Heart right ventricle (tissue), 16 donors: ENCODE results near the gene DZIP1L. TPM values are rescaled to one million over a fixed set of nuclear protein-coding genes. Genes with fewer than 3 reads are reported as not detected.

Experiments
- ATAC-seq, 8 donors: fragments of 200-7000 bp; cut with Tn5 transposase; one replicate each; pipeline ENCODE4 v1.9.1; 2020; ENCODE audit warnings: mild to moderate bottlenecking in 8 of 8, moderate library complexity in 8 of 8, moderate number of reproducible peaks in 1 of 8
- DNase-seq, 2 donors: peaks; one replicate each; pipeline ENCODE4 v3.0.0-alpha.2; 2020
- H3K27ac ChIP-seq, 10 donors: fragments of 200-600 bp; sonication (generic) in 2 of 10; one replicate each; pipeline versions ENCODE4 v1.5.0 to v1.8.0; 2020 to 2022; ENCODE audit warnings: mild to moderate bottlenecking in 3 of 10
- H3K27me3 ChIP-seq, 7 donors: fragments of 200-600 bp; one replicate each; pipeline ENCODE4 v1.8.0; 2021 to 2022; ENCODE audit warnings: mild to moderate bottlenecking in 2 of 7
- H3K36me3 ChIP-seq, 9 donors: fragments of 200-600 bp; sonication (generic) in 1 of 9; one replicate each; pipeline versions ENCODE4 v1.5.0 to v1.8.0; 2020 to 2022; ENCODE audit warnings: mild to moderate bottlenecking in 2 of 9
- H3K4me1 ChIP-seq, 9 donors: fragments of 200-600 bp; sonication (generic) in 1 of 9; one replicate each; pipeline versions ENCODE4 v1.5.0 to v1.8.0; 2020 to 2022; ENCODE audit warnings: mild to moderate bottlenecking in 4 of 9
- H3K4me3 ChIP-seq, 10 donors: fragments of 200-600 bp; sonication (generic) in 2 of 10; one replicate each; pipeline versions ENCODE4 v1.5.0 to v1.8.0; 2020 to 2022; ENCODE audit warnings: mild to moderate bottlenecking in 7 of 10, moderate library complexity in 2 of 10
- H3K9me3 ChIP-seq, 11 donors: fragments of 200-600 bp in 10 of 11; sonication (generic) in 2 of 11; one replicate each; pipeline versions ENCODE4 v1.5.0 to v1.8.0; 2013 to 2022; ENCODE audit warnings: mild to moderate bottlenecking in 2 of 11, control low read depth in 1 of 11, moderate library complexity in 1 of 11
- WGBS, 2 donors: extraction: QIAGEN DNeasy Blood & Tissue Kit; methylation state at CpG; one replicate each; pipeline ENCODE4 v1.1.7; 2013; ENCODE audit warnings: inconsistent platforms in 1 of 2; 5-methylcytosine and 5-hydroxymethylcytosine counted together
- intact Hi-C, 10 donors: fragments of 100-400 bp; cut with DNase I; formaldehyde crosslinking; loops; one replicate each; pipeline versions ENCODE4 v1.11.1 to v1.14.2; 2022
- polyA plus RNA-seq, 2 donors: library from polyadenylated mRNA; stranded (reverse); fragments of 200-250 nt; gene quantifications; one replicate each; pipeline ENCODE4 v1.2.3, GENCODE V29; 2013
- total RNA-seq, 10 donors: library from RNA; stranded (reverse); fragmentation: NEBNext Ultra II Directional in 3 of 10; extraction: Animal tissue kit (Norgen Biotek cat#: 25700) in 3 of 10; gene quantifications; one replicate each; pipeline versions ENCODE4 v1.2.1 to v1.2.4, GENCODE V29; 2021 to 2023
- TF ChIP-seq, protein P1 (sequence below), 9 donors: fragments of 200-600 bp; sonication (generic) in 2 of 9; IDR thresholded peaks; one replicate each; pipeline versions ENCODE4 v1.5.0 to v1.8.0; 2021 to 2022; ENCODE audit warnings: antibody characterized with exemption in 9 of 9, mild to moderate bottlenecking in 5 of 9, moderate library complexity in 1 of 9
- donor health status: Arrhythmogenic right ventricular cardiomyopathy.
- donor health status: ischemic (EF 13 %, LVEDD 7.1; RV severe dilation, severe dysfunction).
- donor health status: healthy with polysubstance abuse.
- donor health status: DM: no; HTN: yes; CAD: no.
- donor health status: DM: no; HTN: no; CAD: no.
- donor health status: ischemic (EF 25% LVEDD 6.9; RV normal size, moderate dysfunction).
- donor health status: ischemic (EF 25% LVEDD 5.7; RV mildly dilated, moderate dysfunction).
- donor health status: healthy.
- donor health status: DM: yes; HTN: yes; CAD: no.
- donor health status: Ischemic cardiomyopathy.
- donor health status: ischemic (EF 35%, LVEDD 5.7; RV mildly dilated, moderate dysfunction).
- donor health status: nonischemic (EF 11% LVEDD 7.7; RV severe dilation, severe dysfunction).
- donor health status: DM: yes; HTN: yes; CAD: no.
- donor health status: PGD.
- donor health status: ischemic (EF 29% LVEDD 5.4; RV normal size, mild dysfunction).
- donor health status: nonischemic (EF 23%, LVEDD 6.1; RV moderate dilation, normal function).

Gene DZIP1L
- total and polyA plus RNA-seq, 12 donors, result 1.9 to 5.5 (median 3.8) TPM

DNA sequence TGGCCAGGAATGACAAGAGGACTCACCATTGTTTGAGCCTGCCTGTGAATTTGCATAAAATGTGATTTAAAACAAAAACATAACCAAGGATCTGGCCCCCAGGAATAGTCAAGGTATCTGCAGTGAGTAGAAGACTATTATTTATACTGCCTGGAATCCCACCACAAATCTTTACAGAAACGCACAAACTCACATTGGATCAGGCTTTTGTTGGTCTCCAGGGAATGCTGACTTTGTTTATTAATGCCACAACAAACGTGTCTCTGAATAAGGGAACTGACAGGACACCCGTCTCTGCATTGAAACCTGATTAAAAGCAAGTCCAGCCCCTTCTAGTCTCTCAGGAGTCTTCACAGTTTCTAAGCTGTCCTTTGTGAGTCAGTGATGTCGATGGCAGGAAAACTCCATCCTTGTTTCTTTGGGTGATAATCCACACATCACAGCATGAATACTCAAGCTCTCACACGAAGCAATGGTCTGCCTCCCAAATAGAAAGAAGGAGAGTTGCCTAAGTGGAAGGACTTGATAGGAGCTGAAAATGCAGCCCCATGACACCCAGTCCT, 67.7 kb downstream of the DZIP1L start:
- no peak overlapping the region for H3K27ac ChIP-seq
- 59 to 64% methylated on average over 5 of the region's 5 CpGs for WGBS, 2 donors
- H3K9me3 ChIP-seq, result no peaks in the 10 kb centered on the region
- intact Hi-C loops, result no loop called here
- ATAC-seq (no peak), DNase-seq (no peak)
- TF ChIP-seq, protein P1, sequence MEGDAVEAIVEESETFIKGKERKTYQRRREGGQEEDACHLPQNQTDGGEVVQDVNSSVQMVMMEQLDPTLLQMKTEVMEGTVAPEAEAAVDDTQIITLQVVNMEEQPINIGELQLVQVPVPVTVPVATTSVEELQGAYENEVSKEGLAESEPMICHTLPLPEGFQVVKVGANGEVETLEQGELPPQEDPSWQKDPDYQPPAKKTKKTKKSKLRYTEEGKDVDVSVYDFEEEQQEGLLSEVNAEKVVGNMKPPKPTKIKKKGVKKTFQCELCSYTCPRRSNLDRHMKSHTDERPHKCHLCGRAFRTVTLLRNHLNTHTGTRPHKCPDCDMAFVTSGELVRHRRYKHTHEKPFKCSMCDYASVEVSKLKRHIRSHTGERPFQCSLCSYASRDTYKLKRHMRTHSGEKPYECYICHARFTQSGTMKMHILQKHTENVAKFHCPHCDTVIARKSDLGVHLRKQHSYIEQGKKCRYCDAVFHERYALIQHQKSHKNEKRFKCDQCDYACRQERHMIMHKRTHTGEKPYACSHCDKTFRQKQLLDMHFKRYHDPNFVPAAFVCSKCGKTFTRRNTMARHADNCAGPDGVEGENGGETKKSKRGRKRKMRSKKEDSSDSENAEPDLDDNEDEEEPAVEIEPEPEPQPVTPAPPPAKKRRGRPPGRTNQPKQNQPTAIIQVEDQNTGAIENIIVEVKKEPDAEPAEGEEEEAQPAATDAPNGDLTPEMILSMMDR (IDR thresholded peaks at IDR 0.05), result no peak
- H3K4me1 ChIP-seq, result peaks cover 0 to 30% (median 0%) of the 10 kb centered on the region in 9 donors
- H3K4me3 ChIP-seq, result no peak overlapping the region
- H3K27me3 ChIP-seq, result no peaks in the 10 kb centered on the region
- H3K36me3 ChIP-seq, result peaks cover 0 to 8% (median 0%) of the 10 kb centered on the region in 9 donors

DNA sequence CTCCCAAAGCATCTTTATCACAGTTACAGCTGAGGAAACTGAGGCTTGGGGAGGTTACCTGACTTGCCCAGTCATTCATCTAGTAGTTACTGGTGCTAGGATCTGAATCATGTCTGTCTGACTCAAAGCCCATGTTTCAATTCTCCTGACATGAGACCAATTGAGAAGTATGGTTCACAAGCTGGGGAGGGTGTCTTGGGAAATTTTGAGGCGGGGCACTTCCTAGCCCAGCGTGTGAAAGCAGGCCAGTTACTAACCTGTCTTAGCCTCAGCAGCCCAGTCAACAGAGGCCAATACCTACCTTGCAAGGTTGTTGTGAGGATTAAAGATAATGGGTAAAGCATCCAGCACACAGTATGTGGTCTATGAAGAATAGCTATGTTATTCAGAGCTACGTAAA, 68.5 kb downstream of the DZIP1L start:
- ATAC-seq, result no peak
- H3K27ac ChIP-seq, result no peak overlapping the region
- 62 to 91% methylated on average over 3 of the region's 3 CpGs for WGBS, 2 donors
- H3K27me3 ChIP-seq, result no peaks in the 10 kb centered on the region
- TF ChIP-seq, protein P1 (IDR thresholded peaks at IDR 0.05), result no peak
- H3K4me3 ChIP-seq, result no peak overlapping the region
- peaks cover 0 to 29% (median 0%) of the 10 kb centered on the region in 9 donors for H3K4me1 ChIP-seq
- intact Hi-C loops, result no loop called here
- H3K36me3 ChIP-seq, result peaks cover 0 to 8% (median 0%) of the 10 kb centered on the region in 9 donors
- no peak for DNase-seq
- H3K9me3 ChIP-seq, result no peaks in the 10 kb centered on the region

DNA sequence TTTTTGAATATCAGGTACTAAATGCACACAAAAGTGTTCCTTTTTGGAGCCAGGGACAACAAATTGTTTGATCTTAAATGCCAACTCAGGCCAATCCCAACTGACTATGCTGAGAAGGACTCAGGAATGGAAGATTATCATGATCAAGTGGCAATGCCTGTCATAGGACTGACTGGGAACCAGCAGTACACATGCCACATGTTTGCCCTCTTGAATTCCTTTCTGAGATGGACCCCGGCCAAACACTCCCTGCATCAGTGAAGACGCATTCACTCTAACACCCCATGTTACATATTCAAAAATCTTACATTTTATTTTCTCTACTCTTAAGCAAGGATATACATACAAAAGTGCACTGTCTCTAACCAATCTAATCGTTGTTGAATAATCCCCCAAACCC, 69.3 kb downstream of the DZIP1L start:
- no peak overlapping the region for H3K27ac ChIP-seq
- peak in 1 of 2 donors; percentile 20 for DNase-seq
- peaks cover 0 to 8% (median 0%) of the 10 kb centered on the region in 9 donors for H3K36me3 ChIP-seq
- peak in 3 of 8 donors; percentile 60 to 69 (median 60) for ATAC-seq
- intact Hi-C loops, result no loop called here
- no peaks in the 10 kb centered on the region for H3K27me3 ChIP-seq
- 66 to 73% methylated on average over 3 of the region's 3 CpGs for WGBS, 2 donors
- no peak overlapping the region for H3K4me3 ChIP-seq
- peaks cover 0 to 25% (median 0%) of the 10 kb centered on the region in 9 donors for H3K4me1 ChIP-seq
- TF ChIP-seq, protein P1 (IDR thresholded peaks at IDR 0.05), result no peak
- H3K9me3 ChIP-seq, result no peaks in the 10 kb centered on the region

DNA sequence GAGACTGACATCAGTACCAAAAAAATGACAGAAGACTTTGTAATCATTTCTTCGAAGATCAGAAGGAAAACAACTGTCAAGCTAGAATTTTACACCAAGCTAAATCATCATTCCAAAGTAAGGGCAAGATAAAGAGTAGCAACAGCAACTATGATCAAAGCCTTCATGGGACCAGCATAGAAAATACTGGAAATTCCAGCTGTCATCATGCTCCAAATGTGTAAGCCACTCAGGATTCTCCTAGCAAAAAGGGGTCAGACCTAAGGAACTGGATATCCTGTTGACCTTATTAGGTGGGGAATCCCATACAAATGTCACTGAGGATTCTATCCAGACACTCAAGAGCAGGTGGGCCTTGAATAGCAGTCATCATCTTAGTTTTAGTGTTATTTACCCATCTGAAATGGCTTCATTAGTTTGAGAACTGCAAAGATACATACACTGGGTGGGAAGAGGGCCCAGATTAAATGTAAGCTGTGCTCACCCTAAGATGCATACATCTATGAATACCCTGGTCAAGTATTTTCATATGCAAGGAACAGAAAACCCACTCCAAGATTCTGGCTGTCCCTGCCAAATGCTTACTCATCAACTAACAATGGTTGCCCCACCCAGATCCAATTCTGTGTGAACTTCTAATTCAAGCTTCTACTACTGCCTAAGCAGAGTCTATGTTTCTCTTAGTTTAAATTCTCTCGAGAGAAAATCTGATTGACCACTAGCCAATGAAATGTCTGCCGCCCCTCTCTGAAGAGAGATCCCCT, 72.0 kb downstream of the DZIP1L start:
- Histone ChIP-seq H3K36me3 (peaks cover 0 to under 1% (median 0%) of the 10 kb centered on the region in 9 donors), H3K9me3 (no peaks in the 10 kb centered on the region), H3K4me1 (peaks cover 0 to 13% (median 0%) of the 10 kb centered on the region in 9 donors), H3K4me3 (no peak overlapping the region), H3K27me3 (no peaks in the 10 kb centered on the region), H3K27ac (no peak overlapping the region)
- ATAC-seq (no peak), DNase-seq (no peak)
- WGBS, 2 donors, result 69% methylated on average over 3 of the region's 3 CpGs
- intact Hi-C loops, result no loop called here
- TF ChIP-seq, protein P1 (IDR thresholded peaks at IDR 0.05), result no peak
